Breast epithelium (tissue), 4 donors: ENCODE measurements around the gene EIF5. TPM values are rescaled to one million over a fixed set of nuclear protein-coding genes. Genes with fewer than 3 reads are reported as not detected.

Experiments
- DNase-seq, 2 donors: peaks; one replicate each; pipeline ENCODE4 v3.0.0-alpha.2; 2019; ENCODE audit warnings: low spot score in 2 of 2
- H3K27ac ChIP-seq, 2 donors: fragments of 200-600 bp; sonication (generic) in 1 of 2; one replicate each; pipeline ENCODE4 v1.5.1; 2016 to 2019; ENCODE audit warnings: mild to moderate bottlenecking in 1 of 2
- H3K27me3 ChIP-seq, 2 donors: fragments of 200-600 bp; sonication (generic) in 1 of 2; one replicate each; pipeline versions ENCODE4 v1.5.1 to v1.6.0; 2017 to 2019; ENCODE audit warnings: control low read depth in 1 of 2, mild to moderate bottlenecking in 1 of 2
- H3K36me3 ChIP-seq: fragments of 200-600 bp; one replicate; pipeline ENCODE4 v1.5.1; 2019
- H3K4me1 ChIP-seq, 2 donors: fragments of 200-600 bp; sonication (generic); one replicate each; pipeline ENCODE4 v1.5.1; 2016 to 2019; ENCODE audit warnings: control low read depth in 1 of 2
- H3K4me3 ChIP-seq, 3 donors: fragments of 200-600 bp; sonication (generic); 1 replicate in 2 of 3; 2 replicates in 1 of 3; pipeline ENCODE4 v1.5.1; 2016 to 2019; ENCODE audit warnings: mild to moderate bottlenecking in 3 of 3, moderate library complexity in 2 of 3
- H3K9me3 ChIP-seq, 2 donors: fragments of 200-600 bp; sonication (generic) in 1 of 2; one replicate each; pipeline ENCODE4 v1.5.1; 2016 to 2019; ENCODE audit warnings: control low read depth in 1 of 2
- POLR2A ChIP-seq: fragments of 450-650 bp; IDR thresholded peaks from one replicate; pipeline ENCODE4 v1.6.1; 2016; ENCODE audit warnings: antibody characterized with exemption, mild to moderate bottlenecking, moderate library complexity
- POLR2AphosphoS5 ChIP-seq, 3 donors: sonication (generic); formaldehyde crosslinking; IDR thresholded peaks; one replicate each; pipeline ENCODE4 v1.6.1; 2017; ENCODE audit warnings: antibody characterized with exemption in 3 of 3
- intact Hi-C: fragments of 100-400 bp; cut with DNase I; formaldehyde crosslinking; loops from one replicate; pipeline ENCODE4 v1.15.1; 2023; ENCODE audit warnings: low total_unique reads
- total RNA-seq, 3 donors: library from RNA; depleted of rRNA; stranded (reverse); fragments of >200 nt; gene quantifications; one replicate each; pipeline ENCODE4 v1.1.0, GENCODE V29; 2016
- TF ChIP-seq, protein P1 (sequence below), 3 donors: fragments of 450-650 bp; IDR thresholded peaks; one replicate each; pipeline ENCODE4 v1.5.1; 2016 to 2017; ENCODE audit warnings: antibody characterized with exemption in 3 of 3, mild to moderate bottlenecking in 3 of 3, moderate library complexity in 3 of 3

EIF5 gene
- total RNA-seq, 3 donors from 2014 or later: 143 to 254 (median 150) TPM

- Histone ChIP-seq H3K36me3 (no peaks in the 10 kb centered on the region), H3K27me3 (no peaks in the 10 kb centered on the region), H3K9me3 (no peaks in the 10 kb centered on the region), H3K4me1 (no peaks in the 10 kb centered on the region), H3K4me3 (no peak overlapping the region), H3K27ac (no peak overlapping the region)
- no peak for DNase-seq
- intact Hi-C loops: no loop called here
- TF ChIP-seq, protein P1, sequence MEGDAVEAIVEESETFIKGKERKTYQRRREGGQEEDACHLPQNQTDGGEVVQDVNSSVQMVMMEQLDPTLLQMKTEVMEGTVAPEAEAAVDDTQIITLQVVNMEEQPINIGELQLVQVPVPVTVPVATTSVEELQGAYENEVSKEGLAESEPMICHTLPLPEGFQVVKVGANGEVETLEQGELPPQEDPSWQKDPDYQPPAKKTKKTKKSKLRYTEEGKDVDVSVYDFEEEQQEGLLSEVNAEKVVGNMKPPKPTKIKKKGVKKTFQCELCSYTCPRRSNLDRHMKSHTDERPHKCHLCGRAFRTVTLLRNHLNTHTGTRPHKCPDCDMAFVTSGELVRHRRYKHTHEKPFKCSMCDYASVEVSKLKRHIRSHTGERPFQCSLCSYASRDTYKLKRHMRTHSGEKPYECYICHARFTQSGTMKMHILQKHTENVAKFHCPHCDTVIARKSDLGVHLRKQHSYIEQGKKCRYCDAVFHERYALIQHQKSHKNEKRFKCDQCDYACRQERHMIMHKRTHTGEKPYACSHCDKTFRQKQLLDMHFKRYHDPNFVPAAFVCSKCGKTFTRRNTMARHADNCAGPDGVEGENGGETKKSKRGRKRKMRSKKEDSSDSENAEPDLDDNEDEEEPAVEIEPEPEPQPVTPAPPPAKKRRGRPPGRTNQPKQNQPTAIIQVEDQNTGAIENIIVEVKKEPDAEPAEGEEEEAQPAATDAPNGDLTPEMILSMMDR (IDR thresholded peaks at IDR 0.05): no peak
- TF ChIP-seq POLR2AphosphoS5 (IDR thresholded peaks at IDR 0.05): no peak
- TF ChIP-seq POLR2A: no peak
Observed at GRCh38 chr14:103313704-103314103, 20.3 kb upstream of the EIF5 start.

DNA sequence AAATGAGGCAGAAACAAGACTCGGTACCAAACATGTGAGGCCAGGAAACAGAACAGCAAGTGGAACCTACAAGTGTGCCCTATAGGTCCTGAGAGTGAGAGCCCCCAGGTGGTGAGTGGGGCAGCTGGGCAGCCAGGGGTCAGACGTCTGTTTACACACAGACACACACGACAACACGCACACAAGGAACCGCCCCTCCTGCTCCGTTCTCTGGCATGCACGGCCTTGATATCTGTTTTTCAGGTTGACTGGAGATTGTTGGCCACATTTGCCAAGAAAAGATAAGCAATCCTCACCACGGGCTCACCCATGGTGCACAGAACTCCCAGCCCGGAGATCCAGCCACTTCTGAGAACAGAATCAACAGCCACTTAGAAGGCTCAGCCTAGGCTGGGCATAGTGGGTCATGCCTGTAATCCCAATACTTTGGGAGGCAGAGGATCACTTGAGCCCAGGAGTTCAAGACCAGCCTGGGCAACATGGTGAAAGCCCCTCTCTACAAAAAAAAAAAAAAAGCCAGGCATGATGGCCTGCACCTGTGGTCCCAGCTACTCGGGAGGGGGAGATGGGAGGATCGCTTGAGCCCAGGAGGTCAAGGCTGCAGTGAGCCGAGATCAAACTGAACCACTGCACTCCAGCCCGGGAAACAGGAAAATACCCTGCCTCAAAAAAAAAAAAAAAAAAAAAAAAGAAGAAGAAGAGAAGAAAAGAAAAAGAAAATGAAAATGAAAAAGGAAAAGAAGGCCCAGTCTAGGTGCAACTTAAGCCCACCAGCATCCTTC lies 19.4 kb upstream of the EIF5 start:
- Histone ChIP-seq H3K27me3 (no peaks in the 10 kb centered on the region), H3K36me3 (no peaks in the 10 kb centered on the region), H3K9me3 (no peaks in the 10 kb centered on the region), H3K4me3 (no peak overlapping the region), H3K27ac (peak overlapping the region; percentile 77 to 89), H3K4me1 (no peaks in the 10 kb centered on the region)
- DNase-seq: no peak
- TF ChIP-seq, protein P1 (IDR thresholded peaks at IDR 0.05): no peak
- TF ChIP-seq POLR2AphosphoS5 (IDR thresholded peaks at IDR 0.05): no peak
- intact Hi-C loops: no loop called here

- Histone ChIP-seq H3K27ac (peak overlapping the region; percentile 77 to 89), H3K36me3 (no peaks in the 10 kb centered on the region), H3K9me3 (no peaks in the 10 kb centered on the region), H3K4me3 (no peak overlapping the region), H3K27me3 (no peaks in the 10 kb centered on the region), H3K4me1 (no peaks in the 10 kb centered on the region)
- TF ChIP-seq POLR2A (no peak), POLR2AphosphoS5 (IDR thresholded peaks at IDR 0.05) (peak in 2 of 3 donors; percentile 54 to 75)
- TF ChIP-seq, protein P1 (IDR thresholded peaks at IDR 0.05): no peak
- intact Hi-C loops: no loop called here
- peak in 1 of 2 donors; percentile 82 for DNase-seq
Observed at GRCh38 chr14:103315351-103315911, 18.6 kb upstream of the EIF5 start.

- no peaks in the 10 kb centered on the region for H3K27me3 ChIP-seq
- H3K4me3 ChIP-seq: no peak overlapping the region
- intact Hi-C loops: no loop called here
- TF ChIP-seq, protein P1 (IDR thresholded peaks at IDR 0.05): no peak
- TF ChIP-seq POLR2AphosphoS5 (IDR thresholded peaks at IDR 0.05): no peak
- peak overlapping the region; percentile 77 to 89 for H3K27ac ChIP-seq
- no peaks in the 10 kb centered on the region for H3K9me3 ChIP-seq
- H3K36me3 ChIP-seq: no peaks in the 10 kb centered on the region
- no peak for DNase-seq
- H3K4me1 ChIP-seq: no peaks in the 10 kb centered on the region
Observed at GRCh38 chr14:103315941-103316340, 18.1 kb upstream of the EIF5 start.

DNA sequence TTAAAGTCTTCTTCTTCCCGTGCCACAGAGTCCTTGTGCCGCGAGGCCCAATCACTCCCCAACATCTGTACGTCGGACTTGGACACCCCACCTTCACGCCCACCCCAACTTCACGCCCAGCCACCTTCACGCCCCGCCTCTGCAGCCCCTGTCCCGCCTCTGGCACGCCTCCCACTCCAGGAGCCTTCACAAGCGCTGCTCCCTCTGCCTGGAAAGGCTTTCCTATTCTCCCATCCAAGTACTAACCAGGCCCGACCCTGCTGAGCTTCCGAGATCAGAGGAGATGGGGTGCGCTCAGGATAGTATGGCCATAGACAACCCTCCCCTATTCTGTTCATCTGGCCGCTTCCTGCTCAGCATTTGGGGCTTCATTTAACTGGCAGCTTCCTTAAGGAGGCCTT lies 17.3 kb upstream of the EIF5 start:
- DNase-seq: no peak

More for the DNA sequence above, 17.3 kb upstream of the EIF5 start:
- no peak overlapping the region for H3K4me3 ChIP-seq
- TF ChIP-seq POLR2A (no peak), POLR2AphosphoS5 (IDR thresholded peaks at IDR 0.05) (no peak)
- TF ChIP-seq, protein P1 (IDR thresholded peaks at IDR 0.05): no peak
- intact Hi-C loops: no loop called here
- no peaks in the 10 kb centered on the region for H3K9me3 ChIP-seq
- H3K27me3 ChIP-seq: no peaks in the 10 kb centered on the region
- H3K36me3 ChIP-seq: no peaks in the 10 kb centered on the region
- H3K4me1 ChIP-seq: no peaks in the 10 kb centered on the region
- no peak overlapping the region for H3K27ac ChIP-seq
